Trophoblast cell (in vitro differentiated cells and primary cell): ENCODE results near the gene PDE5A.

ENCODE experiments used
- DNase-seq, 2 donors: peaks; one replicate each; pipeline ENCODE4 v3.0.0-alpha.2; 2016
- H2AFZ ChIP-seq: 2 replicates; pipeline ENCODE4 v1.6.1; 2013; ENCODE audit warnings: low read length, moderate library complexity, mild to moderate bottlenecking; ENCODE audit not compliant: insufficient read depth, poor library complexity
- H2AK5ac ChIP-seq: 2 replicates; pipeline ENCODE4 v1.6.1; 2013; ENCODE audit warnings: mild to moderate bottlenecking, low read length
- H2BK120ac ChIP-seq: 2 replicates; pipeline ENCODE4 v1.6.1; 2013; ENCODE audit warnings: low read length, mild to moderate bottlenecking, moderate library complexity; ENCODE audit not compliant: insufficient read depth, poor library complexity
- H2BK12ac ChIP-seq: 2 replicates; pipeline ENCODE4 v1.6.1; 2013; ENCODE audit warnings: mild to moderate bottlenecking, low read length, moderate library complexity
- H2BK5ac ChIP-seq: 2 replicates; pipeline ENCODE4 v1.6.1; 2013; ENCODE audit warnings: low read length, low read depth, moderate library complexity, mild to moderate bottlenecking; ENCODE audit not compliant: poor library complexity
- H3K14ac ChIP-seq: 2 replicates; pipeline ENCODE4 v1.6.1; 2013; ENCODE audit warnings: mild to moderate bottlenecking, low read length
- H3K18ac ChIP-seq: 2 replicates; pipeline ENCODE4 v1.6.1; 2013; ENCODE audit warnings: mild to moderate bottlenecking, low read length
- H3K23ac ChIP-seq: 2 replicates; pipeline ENCODE4 v1.6.1; 2013; ENCODE audit warnings: low read length
- H3K27ac ChIP-seq: 2 replicates; pipeline ENCODE4 v1.5.1; 2013; ENCODE audit warnings: low read depth, mild to moderate bottlenecking, inconsistent platforms, low read length, moderate library complexity
- H3K27me3 ChIP-seq: 2 replicates; pipeline ENCODE4 v1.6.1; 2013; ENCODE audit warnings: inconsistent platforms, mild to moderate bottlenecking, low read length, moderate library complexity; ENCODE audit not compliant: insufficient read depth
- H3K36me3 ChIP-seq, 2 experiments: 1 replicate in 1 of 2; 2 replicates in 1 of 2; pipeline ENCODE4 v1.6.1; 2013; ENCODE audit warnings: low read length in 2 of 2, mild to moderate bottlenecking in 2 of 2, moderate library complexity in 1 of 2; ENCODE audit not compliant: insufficient read depth in 2 of 2, control insufficient read depth in 1 of 2
- H3K4ac ChIP-seq: 2 replicates; pipeline ENCODE4 v1.6.1; 2013; ENCODE audit warnings: low read depth, mild to moderate bottlenecking, low read length, moderate library complexity
- H3K4me1 ChIP-seq, 2 experiments: 1 replicate in 1 of 2; 2 replicates in 1 of 2; pipeline ENCODE4 v1.6.1; 2013; ENCODE audit warnings: low read length in 2 of 2, mild to moderate bottlenecking in 2 of 2, moderate library complexity in 1 of 2; ENCODE audit not compliant: insufficient read depth in 2 of 2, control insufficient read depth in 1 of 2
- H3K4me2 ChIP-seq: 2 replicates; pipeline ENCODE4 v1.6.1; 2013; ENCODE audit warnings: inconsistent platforms, mild to moderate bottlenecking, low read length, moderate library complexity
- H3K4me3 ChIP-seq: 2 replicates; pipeline ENCODE4 v1.5.1; 2013; ENCODE audit warnings: mild to moderate bottlenecking, low read depth, low read length, inconsistent platforms
- H3K79me1 ChIP-seq: one replicate; pipeline ENCODE4 v1.6.1; 2013; ENCODE audit warnings: low read length
- H3K79me2 ChIP-seq: 2 replicates; pipeline ENCODE4 v1.6.1; 2013; ENCODE audit warnings: low read length, mild to moderate bottlenecking; ENCODE audit not compliant: control insufficient read depth, insufficient read depth, poor library complexity
- H3K9ac ChIP-seq: 2 replicates; pipeline ENCODE4 v1.6.1; 2013; ENCODE audit warnings: mild to moderate bottlenecking, low read length
- H3K9me3 ChIP-seq: 2 replicates; pipeline ENCODE4 v1.6.1; 2013; ENCODE audit warnings: low read depth, mild to moderate bottlenecking, control low read depth, inconsistent platforms, low read length; ENCODE audit not compliant: insufficient read depth
- H4K12ac ChIP-seq: 2 replicates; pipeline ENCODE4 v1.6.1; 2013; ENCODE audit warnings: low read depth, mild to moderate bottlenecking, low read length, moderate library complexity
- H4K8ac ChIP-seq: 2 replicates; pipeline ENCODE4 v1.6.1; 2013; ENCODE audit warnings: low read depth, mild to moderate bottlenecking, low read length, moderate library complexity
- H4K91ac ChIP-seq: one replicate; pipeline ENCODE4 v1.6.1; 2013; ENCODE audit warnings: low read depth, mild to moderate bottlenecking, low read length, moderate library complexity
- WGBS: extraction: QIAGEN DNeasy Blood & Tissue Kit; methylation state at CpG from one replicate; pipeline ENCODE4 v1.1.7; 2013; ENCODE audit warnings: missing lambda C conversion rate; ENCODE audit not compliant: insufficient read length, insufficient coverage; ENCODE audit errors: extremely low coverage; 5-methylcytosine and 5-hydroxymethylcytosine counted together

PDE5A gene

DNA sequence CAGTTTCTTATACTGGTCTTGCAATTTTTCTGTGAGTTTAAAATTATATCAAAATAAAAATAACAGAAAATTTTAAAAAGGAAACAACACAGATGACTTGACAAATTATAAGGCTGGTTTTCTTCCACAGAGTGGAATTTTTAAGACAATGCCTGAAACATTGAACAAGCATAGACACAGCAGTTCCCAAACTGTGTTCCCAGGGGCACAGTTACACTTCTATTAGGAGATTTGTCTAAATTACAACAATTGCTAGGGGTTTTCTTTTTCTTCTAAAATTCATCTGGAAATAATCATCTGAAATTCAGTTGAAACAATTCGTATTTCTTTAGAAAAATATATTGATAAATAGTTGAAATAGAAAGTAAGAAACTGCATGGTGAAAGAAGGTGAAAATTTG lies 26.2 kb downstream of the PDE5A start:
- H2BK5ac ChIP-seq: no peak overlapping the region
- no peak for DNase-seq
- H2AK5ac ChIP-seq: no peak overlapping the region
- no peak overlapping the region for H2BK12ac ChIP-seq
- no peak overlapping the region for H4K12ac ChIP-seq
- H3K14ac ChIP-seq: no peak overlapping the region
- H3K27me3 ChIP-seq: no peaks in the 10 kb centered on the region
- no peak overlapping the region for H3K4me2 ChIP-seq
- no peak overlapping the region for H3K18ac ChIP-seq
- H4K8ac ChIP-seq: no peak overlapping the region
- no peak overlapping the region for H3K4ac ChIP-seq
- H3K79me1 ChIP-seq: no peaks in the 10 kb centered on the region
- WGBS: 100% methylated on average over 1 of the region's 1 CpG
- H3K36me3 ChIP-seq: no peaks in the 10 kb centered on the region
- H3K27ac ChIP-seq: no peak overlapping the region
- H3K9me3 ChIP-seq: no peaks in the 10 kb centered on the region
- no peak overlapping the region for H3K23ac ChIP-seq
- no peak overlapping the region for H2AFZ ChIP-seq
- no peak overlapping the region for H3K9ac ChIP-seq
- no peaks in the 10 kb centered on the region for H3K4me1 ChIP-seq
- H4K91ac ChIP-seq: no peak overlapping the region
- no peak overlapping the region for H2BK120ac ChIP-seq
- H3K79me2 ChIP-seq: no peaks in the 10 kb centered on the region
- H3K4me3 ChIP-seq: no peak overlapping the region

DNA sequence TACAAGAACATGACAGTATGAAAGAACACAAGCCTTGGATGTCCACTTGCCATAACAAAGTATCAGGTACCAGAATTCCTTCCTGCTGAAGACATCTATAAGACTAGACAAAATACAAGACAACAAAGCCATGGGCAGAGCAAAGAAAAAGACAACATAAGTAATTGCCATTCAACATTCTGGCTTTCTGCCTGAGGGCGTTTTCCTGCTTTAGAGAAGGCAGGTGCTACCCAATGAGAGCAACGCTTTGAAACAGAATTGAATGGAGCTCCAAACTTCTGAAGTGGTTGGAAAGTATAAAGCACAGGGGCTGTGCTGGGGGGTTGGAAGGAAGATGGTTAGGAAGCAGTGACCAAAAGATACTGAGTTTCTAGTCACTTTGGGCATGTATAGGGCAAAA lies 30.1 kb downstream of the PDE5A start:
- H2BK12ac ChIP-seq: no peak overlapping the region
- no peak overlapping the region for H2AFZ ChIP-seq
- no peaks in the 10 kb centered on the region for H3K4me1 ChIP-seq
- no peak overlapping the region for H3K23ac ChIP-seq
- no peaks in the 10 kb centered on the region for H3K27me3 ChIP-seq
- H3K36me3 ChIP-seq: no peaks in the 10 kb centered on the region
- H3K4me2 ChIP-seq: no peak overlapping the region
- H3K4ac ChIP-seq: no peak overlapping the region
- no peak overlapping the region for H2AK5ac ChIP-seq
- H4K8ac ChIP-seq: no peak overlapping the region
- no peaks in the 10 kb centered on the region for H3K9me3 ChIP-seq
- no peak overlapping the region for H3K27ac ChIP-seq
- no peak overlapping the region for H3K14ac ChIP-seq
- H3K9ac ChIP-seq: no peak overlapping the region
- H3K4me3 ChIP-seq: no peak overlapping the region
- no peak overlapping the region for H2BK5ac ChIP-seq
- no peak for DNase-seq
- H3K18ac ChIP-seq: no peak overlapping the region
- H3K79me2 ChIP-seq: no peaks in the 10 kb centered on the region
- no CpG with 5 or more reads among the region's 2 CpGs for WGBS
- no peak overlapping the region for H4K91ac ChIP-seq
- H2BK120ac ChIP-seq: no peak overlapping the region
- H3K79me1 ChIP-seq: no peaks in the 10 kb centered on the region
- H4K12ac ChIP-seq: no peak overlapping the region

DNA sequence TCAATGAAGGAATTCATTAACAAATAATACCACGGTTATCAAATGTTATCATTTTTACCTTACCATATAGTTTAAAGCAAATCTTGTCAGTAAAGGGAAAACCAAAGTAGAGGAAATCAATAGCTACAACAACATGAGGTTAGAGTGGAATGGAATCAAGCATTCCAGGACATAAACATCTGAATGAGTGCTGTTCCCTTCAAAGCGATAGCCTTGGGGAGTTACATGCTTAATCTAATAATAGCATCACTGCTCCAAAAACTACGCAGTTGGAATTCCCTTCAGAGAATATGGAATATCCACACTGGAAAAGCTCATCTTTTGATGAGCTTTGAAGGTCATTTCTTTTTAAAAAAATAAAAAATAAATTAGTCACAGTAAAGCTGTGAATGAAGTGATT lies 31.2 kb downstream of the PDE5A start:
- H3K79me1 ChIP-seq: no peaks in the 10 kb centered on the region
- no peak overlapping the region for H4K91ac ChIP-seq
- no peaks in the 10 kb centered on the region for H3K4me1 ChIP-seq
- no CpG with 5 or more reads among the region's 3 CpGs for WGBS
- no peak overlapping the region for H3K9ac ChIP-seq
- no peak overlapping the region for H2BK12ac ChIP-seq
- H3K4me2 ChIP-seq: no peak overlapping the region
- no peak overlapping the region for H3K27ac ChIP-seq
- peak in 1 of 2 donors; percentile 4 for DNase-seq
- H2AK5ac ChIP-seq: no peak overlapping the region
- H3K14ac ChIP-seq: no peak overlapping the region
- no peaks in the 10 kb centered on the region for H3K9me3 ChIP-seq
- H3K4me3 ChIP-seq: no peak overlapping the region
- H3K23ac ChIP-seq: no peak overlapping the region
- H3K4ac ChIP-seq: no peak overlapping the region
- H3K79me2 ChIP-seq: no peaks in the 10 kb centered on the region
- no peak overlapping the region for H4K8ac ChIP-seq
- no peak overlapping the region for H4K12ac ChIP-seq
- no peaks in the 10 kb centered on the region for H3K27me3 ChIP-seq
- H3K18ac ChIP-seq: no peak overlapping the region
- no peak overlapping the region for H2BK5ac ChIP-seq
- no peak overlapping the region for H2AFZ ChIP-seq
- no peak overlapping the region for H2BK120ac ChIP-seq
- H3K36me3 ChIP-seq: no peaks in the 10 kb centered on the region

GRCh38 chr4:119593698-119594097 lies 34.9 kb downstream of the PDE5A start:
- no peak overlapping the region for H3K4me2 ChIP-seq
- H3K79me1 ChIP-seq: no peaks in the 10 kb centered on the region
- no peaks in the 10 kb centered on the region for H3K36me3 ChIP-seq
- H3K14ac ChIP-seq: no peak overlapping the region
- no peaks in the 10 kb centered on the region for H3K79me2 ChIP-seq
- no peak overlapping the region for H2BK120ac ChIP-seq
- no peak for DNase-seq
- no peaks in the 10 kb centered on the region for H3K9me3 ChIP-seq
- no peak overlapping the region for H3K23ac ChIP-seq
- no peak overlapping the region for H4K8ac ChIP-seq
- H4K91ac ChIP-seq: no peak overlapping the region
- H3K18ac ChIP-seq: no peak overlapping the region
- H4K12ac ChIP-seq: no peak overlapping the region
- no peak overlapping the region for H3K4me3 ChIP-seq
- no peak overlapping the region for H2BK12ac ChIP-seq
- no CpG with 5 or more reads among the region's 5 CpGs for WGBS
- H3K9ac ChIP-seq: no peak overlapping the region
- no peak overlapping the region for H2AFZ ChIP-seq
- H3K4ac ChIP-seq: no peak overlapping the region
- H2AK5ac ChIP-seq: no peak overlapping the region
- no peaks in the 10 kb centered on the region for H3K4me1 ChIP-seq
- no peak overlapping the region for H3K27ac ChIP-seq
- H2BK5ac ChIP-seq: no peak overlapping the region
- no peaks in the 10 kb centered on the region for H3K27me3 ChIP-seq
